GM06990 (cell line): ENCODE measurements around the gene IFRD1.

ENCODE experiments used
- DNase-seq: peaks from one replicate; pipeline ENCODE4 v3.0.0-alpha.2; 2011; ENCODE audit not compliant: insufficient read length; ENCODE audit errors: extremely low read depth
- H3K27me3 ChIP-seq: replicated peaks from 2 replicates; pipeline ENCODE4 v1.6.0; 2011; ENCODE audit warnings: low read length; ENCODE audit not compliant: control insufficient read depth, insufficient read depth
- H3K36me3 ChIP-seq: 2 replicates; pipeline ENCODE4 v1.5.1; 2011; ENCODE audit warnings: low read length; ENCODE audit not compliant: control insufficient read depth, insufficient read depth
- H3K4me3 ChIP-seq: replicated peaks from 2 replicates; pipeline ENCODE4 v1.5.1; 2011; ENCODE audit warnings: low read depth, mild to moderate bottlenecking, control low read depth, low read length
- TF ChIP-seq, protein P1 (sequence below): IDR thresholded peaks from 2 replicates; pipeline ENCODE4 v1.5.1; 2011; ENCODE audit warnings: low read length, control low read depth, mild to moderate bottlenecking, inconsistent platforms; ENCODE audit not compliant: insufficient read depth, poor library complexity, severe bottlenecking

Gene IFRD1

DNA sequence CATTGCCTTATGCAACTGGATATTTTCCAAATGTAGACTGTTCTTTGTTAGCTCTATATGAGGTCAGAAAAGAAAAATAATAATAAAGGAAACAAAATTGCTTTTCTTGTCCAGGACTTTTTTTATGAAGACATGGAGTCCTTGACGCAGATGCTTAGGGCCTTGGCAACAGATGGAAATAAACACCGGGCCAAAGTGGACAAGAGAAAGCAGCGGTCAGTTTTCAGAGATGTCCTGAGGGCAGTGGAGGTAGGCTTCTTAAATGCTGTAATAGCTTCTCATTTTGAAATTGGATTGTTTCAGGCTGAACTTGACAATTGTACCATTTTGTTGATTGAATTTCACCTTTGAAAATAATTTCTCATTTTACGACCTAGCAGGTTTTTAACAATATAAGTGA is 17.6 kb downstream of the IFRD1 start:
- Histone ChIP-seq H3K4me3 (no peak overlapping the region), H3K36me3 (peaks cover 11% of the 10 kb centered on the region), H3K27me3 (no peaks in the 10 kb centered on the region)
- no peak for DNase-seq
- TF ChIP-seq, protein P1, sequence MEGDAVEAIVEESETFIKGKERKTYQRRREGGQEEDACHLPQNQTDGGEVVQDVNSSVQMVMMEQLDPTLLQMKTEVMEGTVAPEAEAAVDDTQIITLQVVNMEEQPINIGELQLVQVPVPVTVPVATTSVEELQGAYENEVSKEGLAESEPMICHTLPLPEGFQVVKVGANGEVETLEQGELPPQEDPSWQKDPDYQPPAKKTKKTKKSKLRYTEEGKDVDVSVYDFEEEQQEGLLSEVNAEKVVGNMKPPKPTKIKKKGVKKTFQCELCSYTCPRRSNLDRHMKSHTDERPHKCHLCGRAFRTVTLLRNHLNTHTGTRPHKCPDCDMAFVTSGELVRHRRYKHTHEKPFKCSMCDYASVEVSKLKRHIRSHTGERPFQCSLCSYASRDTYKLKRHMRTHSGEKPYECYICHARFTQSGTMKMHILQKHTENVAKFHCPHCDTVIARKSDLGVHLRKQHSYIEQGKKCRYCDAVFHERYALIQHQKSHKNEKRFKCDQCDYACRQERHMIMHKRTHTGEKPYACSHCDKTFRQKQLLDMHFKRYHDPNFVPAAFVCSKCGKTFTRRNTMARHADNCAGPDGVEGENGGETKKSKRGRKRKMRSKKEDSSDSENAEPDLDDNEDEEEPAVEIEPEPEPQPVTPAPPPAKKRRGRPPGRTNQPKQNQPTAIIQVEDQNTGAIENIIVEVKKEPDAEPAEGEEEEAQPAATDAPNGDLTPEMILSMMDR = no peak

DNA sequence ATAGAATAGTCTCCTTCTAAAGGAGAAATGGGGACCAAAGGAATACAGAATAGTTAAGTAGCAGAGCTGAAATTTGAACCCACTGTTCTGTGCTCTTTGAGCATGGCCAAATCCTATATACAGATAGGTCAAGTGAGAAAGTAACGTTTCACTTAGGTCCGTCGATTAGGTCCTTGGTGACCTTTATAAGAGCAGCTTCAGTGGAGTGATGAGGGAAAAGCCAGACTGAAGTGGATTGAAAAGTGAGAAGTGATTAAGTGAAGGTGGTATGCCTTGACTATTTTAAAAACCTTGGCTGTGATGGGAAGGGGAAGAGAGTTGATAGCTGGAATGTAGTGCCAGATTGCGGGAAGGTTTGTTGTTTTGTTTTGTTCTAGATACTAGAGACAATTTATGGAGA is 19.9 kb downstream of the IFRD1 start:
- H3K4me3 ChIP-seq = no peak overlapping the region
- peaks cover 11% of the 10 kb centered on the region for H3K36me3 ChIP-seq
- H3K27me3 ChIP-seq = no peaks in the 10 kb centered on the region
- no peak for DNase-seq
- TF ChIP-seq, protein P1 = no peak

DNA sequence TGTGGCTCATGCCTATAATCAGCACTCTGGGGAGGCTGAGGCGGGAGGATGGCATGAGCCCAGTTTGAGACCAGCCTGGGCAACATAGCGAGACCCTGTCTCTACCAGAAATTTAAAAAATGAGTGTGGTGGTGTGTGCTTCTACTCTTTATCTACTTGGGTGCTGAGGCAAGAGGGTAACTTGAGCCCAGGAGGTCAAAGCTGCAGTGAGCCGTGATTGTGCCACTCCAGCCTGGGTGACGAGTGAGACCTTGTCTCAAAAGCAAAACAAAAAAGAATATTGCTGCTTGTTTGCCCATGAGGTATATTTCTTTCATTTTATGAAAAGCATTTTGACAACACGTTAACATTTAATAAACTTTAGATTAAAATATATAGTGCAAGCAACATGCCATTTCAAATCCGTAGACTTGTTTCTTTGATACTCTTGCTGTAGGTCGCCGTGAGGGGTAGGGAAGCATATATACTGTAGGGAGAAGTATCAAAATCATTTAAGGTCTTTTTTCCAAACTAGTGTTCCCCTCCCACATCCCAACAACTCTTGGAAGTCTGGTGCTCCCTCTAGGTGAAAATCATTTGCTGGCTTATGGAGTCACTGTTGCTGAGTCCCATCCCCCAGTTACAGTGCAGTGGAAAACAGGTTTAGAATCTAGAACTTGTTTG is 26.3 kb downstream of the IFRD1 start:
- Histone ChIP-seq H3K27me3 (no peaks in the 10 kb centered on the region), H3K4me3 (no peak overlapping the region), H3K36me3 (peaks cover 5% of the 10 kb centered on the region)
- TF ChIP-seq, protein P1 = no peak
- DNase-seq = no peak

DNA sequence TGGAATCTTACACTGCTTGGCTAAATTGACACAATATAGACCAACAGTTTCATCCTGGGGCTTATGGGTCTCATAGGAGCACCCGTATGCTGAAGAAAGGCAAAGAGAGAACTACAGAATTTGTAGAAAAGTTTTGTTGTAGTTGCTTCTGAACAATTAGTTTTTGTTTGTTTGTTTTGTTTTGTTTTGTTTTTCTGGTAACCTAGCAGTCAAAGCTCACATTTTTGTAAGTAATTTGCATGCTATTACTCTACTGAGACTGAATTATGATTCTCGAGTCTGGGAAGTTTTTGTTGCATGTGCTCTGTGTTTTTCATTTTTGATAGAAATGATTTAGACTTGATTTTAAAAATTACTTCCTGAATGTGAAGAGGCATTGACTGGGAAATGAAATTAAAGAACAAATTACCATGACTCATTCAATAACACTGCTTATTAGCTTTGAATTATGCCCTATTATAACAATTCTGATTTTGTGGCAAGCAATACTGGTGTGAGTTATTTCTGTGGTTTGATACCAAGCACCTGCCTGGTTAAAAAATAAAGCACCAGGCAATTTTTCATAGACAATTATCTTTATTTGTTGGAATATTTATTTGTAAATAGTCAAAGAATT is 31.0 kb downstream of the IFRD1 start:
- TF ChIP-seq, protein P1 = no peak

DNA sequence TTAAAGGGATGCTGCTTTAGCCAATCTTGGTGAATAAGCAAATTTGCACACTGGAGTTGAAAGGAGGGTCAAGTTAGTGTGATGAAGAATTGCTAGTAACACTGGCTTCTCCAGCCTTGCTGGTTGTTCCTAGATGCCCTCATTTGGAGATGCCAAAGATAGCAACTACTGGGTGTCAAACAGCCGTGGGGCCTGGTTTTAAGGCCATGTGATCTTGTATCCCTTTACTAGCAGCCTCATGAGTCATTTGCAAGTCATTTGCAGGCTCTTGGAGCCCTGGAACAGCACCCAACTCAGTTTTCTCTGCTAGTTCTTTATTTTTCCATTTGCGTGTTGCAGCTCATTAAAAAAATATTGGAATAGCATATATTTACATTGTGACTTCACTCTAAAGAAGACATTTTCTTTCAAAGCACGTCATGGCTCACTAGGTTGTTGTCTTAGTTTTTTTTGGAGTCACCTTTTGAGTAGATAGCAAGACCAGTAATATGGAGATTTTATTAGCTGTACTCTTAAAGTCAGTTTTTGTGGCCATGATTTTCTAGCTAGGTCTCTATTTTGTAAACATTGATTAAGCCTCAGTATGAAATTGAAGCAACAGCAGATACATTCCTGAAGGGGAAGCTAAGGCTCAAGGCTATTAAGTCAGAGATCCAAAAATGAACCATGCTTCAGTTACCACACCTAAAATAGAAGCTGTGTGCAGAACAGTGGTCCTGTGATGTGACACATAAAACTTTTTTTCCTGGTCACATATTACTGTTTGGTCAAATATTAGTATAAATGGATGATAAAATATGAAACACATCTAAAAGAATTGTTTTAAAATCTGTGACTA is 31.8 kb downstream of the IFRD1 start:
- Histone ChIP-seq H3K36me3 (no peaks in the 10 kb centered on the region; the same call in 1 of the 2 replicates), H3K27me3 (no peaks in the 10 kb centered on the region), H3K4me3 (no peak overlapping the region)
- TF ChIP-seq, protein P1 = no peak
- DNase-seq = no peak

More for the DNA sequence above, 31.0 kb downstream of the IFRD1 start:
- Histone ChIP-seq H3K27me3 (no peaks in the 10 kb centered on the region), H3K4me3 (no peak overlapping the region), H3K36me3 (peaks cover 2% of the 10 kb centered on the region; the same call in 1 of the 2 replicates)
- DNase-seq = no peak
